ENCODE data around the gene MRPL53. TPM values are rescaled to one million over a fixed set of nuclear protein-coding genes. Genes with fewer than 3 reads are reported as not detected.
A peak's percentile ranks its signal among the peaks of the same experiment; 100 is the strongest.

MRPL53 gene
- total RNA-seq, 1 donor from 2014 or later: 37.7 TPM

DNA sequence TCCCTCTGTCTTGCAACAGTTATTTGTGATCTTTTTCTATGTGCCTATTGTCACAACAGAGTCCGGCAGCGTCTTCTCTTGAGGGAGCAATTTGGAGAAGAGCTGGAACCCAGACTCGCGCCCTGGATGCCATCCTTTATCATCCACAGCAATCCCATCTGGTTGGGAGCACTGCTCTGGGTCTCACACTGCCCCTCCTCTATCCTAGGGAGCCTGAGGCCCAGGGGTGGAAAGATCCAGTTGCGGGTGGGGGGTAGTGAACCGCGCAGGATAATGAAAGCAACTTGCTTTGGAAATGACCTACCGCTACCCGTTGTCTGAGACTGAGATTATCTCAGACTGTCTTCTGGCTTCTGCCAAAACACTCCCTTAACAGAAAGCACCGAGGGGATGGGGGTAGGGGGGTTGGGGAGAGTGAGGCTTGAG lies 13.5 kb downstream of the MRPL53 start:
- TF ChIP-seq, protein P1, sequence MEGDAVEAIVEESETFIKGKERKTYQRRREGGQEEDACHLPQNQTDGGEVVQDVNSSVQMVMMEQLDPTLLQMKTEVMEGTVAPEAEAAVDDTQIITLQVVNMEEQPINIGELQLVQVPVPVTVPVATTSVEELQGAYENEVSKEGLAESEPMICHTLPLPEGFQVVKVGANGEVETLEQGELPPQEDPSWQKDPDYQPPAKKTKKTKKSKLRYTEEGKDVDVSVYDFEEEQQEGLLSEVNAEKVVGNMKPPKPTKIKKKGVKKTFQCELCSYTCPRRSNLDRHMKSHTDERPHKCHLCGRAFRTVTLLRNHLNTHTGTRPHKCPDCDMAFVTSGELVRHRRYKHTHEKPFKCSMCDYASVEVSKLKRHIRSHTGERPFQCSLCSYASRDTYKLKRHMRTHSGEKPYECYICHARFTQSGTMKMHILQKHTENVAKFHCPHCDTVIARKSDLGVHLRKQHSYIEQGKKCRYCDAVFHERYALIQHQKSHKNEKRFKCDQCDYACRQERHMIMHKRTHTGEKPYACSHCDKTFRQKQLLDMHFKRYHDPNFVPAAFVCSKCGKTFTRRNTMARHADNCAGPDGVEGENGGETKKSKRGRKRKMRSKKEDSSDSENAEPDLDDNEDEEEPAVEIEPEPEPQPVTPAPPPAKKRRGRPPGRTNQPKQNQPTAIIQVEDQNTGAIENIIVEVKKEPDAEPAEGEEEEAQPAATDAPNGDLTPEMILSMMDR (IDR thresholded peaks at IDR 0.05): no peak
- Histone ChIP-seq H3K4me1 (peaks cover 8 to 31% of the 10 kb centered on the region in 2 donors), H3K36me3 (peaks cover 8 to 21% of the 10 kb centered on the region in 2 donors), H3K9me3 (no peaks in the 10 kb centered on the region), H3K27ac (peak overlapping the region; percentile 78 to 94), H3K4me3 (peak overlapping the region; percentile 72 to 78), H3K27me3 (no peaks in the 10 kb centered on the region)
- no peak for DNase-seq (ENCODE audit: low spot score in 2 of 2)
- intact Hi-C loops (cut with DNase I): loop anchor here (1.0 to 10.0 kb wide), 6 partner anchors 14 to 1904 kb away; partner anchors contain the start of genes AUP1, CCT7, HTRA2 and MRPL53

DNA sequence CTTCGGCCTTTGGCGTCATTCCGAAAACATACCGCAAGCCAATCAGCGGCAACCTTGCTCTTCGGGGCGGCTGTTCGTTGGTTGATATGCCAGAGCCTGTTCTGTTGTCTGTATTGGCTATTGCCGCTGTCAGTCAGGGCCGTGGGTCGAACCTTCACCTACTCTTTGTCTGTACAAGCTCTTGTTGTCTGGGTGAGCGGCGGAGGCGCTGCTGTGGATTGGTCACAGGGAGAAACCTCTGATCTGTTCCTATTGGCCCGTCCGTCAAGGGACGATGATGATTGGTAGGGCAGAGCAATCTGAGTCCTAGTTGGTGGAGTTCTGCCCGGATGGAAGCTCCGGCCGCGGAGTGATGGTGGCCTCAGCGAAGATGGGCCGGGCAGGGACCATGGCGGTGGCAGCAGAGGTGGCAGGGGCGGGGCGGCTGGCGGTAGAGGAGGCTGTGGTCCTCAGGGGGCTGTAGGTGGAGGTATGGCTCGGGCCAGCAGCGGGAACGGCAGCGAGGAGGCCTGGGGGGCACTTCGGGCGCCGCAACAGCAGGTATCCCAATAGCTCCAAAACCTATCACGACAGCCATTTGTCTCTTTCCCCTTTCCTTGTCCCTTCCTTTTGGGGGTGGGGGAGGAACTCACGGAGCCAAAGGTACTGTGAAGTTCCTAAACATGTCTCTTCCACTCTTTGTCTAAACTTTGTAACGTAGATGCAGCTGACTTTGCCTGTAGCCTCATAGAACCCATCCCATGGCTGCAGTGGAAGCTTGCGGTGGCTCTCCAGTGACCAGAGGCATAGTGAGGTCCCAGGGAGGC lies 14.1 kb downstream of the MRPL53 start, which contains the start of gene WBP1:
Gene WBP1 (plus strand): TSS at position 307 of the 806 bp plus-strand sequence. CDS start 165 bp downstream, at position 472.
- TF ChIP-seq, protein P1 (IDR thresholded peaks at IDR 0.05): no peak
- H3K27me3 ChIP-seq: no peaks in the 10 kb centered on the region
- H3K4me1 ChIP-seq: peaks cover 7 to 31% of the 10 kb centered on the region in 2 donors
- peak within 1 kb of the TSS; percentile 72 to 78 for H3K4me3 ChIP-seq
- DNase-seq (ENCODE audit: low spot score in 2 of 2): peak; percentile 100
- peak within 1 kb of the TSS; percentile 91 to 94 for H3K27ac ChIP-seq
- H3K36me3 ChIP-seq: peaks cover 8 to 21% of the 10 kb centered on the region in 2 donors
- intact Hi-C loops (cut with DNase I): loop anchor here (1.0 to 10.0 kb wide), 6 partner anchors 14 to 1904 kb away; partner anchors contain the start of genes AUP1, CCT7, HTRA2 and MRPL53
- H3K9me3 ChIP-seq: no peaks in the 10 kb centered on the region

DNA sequence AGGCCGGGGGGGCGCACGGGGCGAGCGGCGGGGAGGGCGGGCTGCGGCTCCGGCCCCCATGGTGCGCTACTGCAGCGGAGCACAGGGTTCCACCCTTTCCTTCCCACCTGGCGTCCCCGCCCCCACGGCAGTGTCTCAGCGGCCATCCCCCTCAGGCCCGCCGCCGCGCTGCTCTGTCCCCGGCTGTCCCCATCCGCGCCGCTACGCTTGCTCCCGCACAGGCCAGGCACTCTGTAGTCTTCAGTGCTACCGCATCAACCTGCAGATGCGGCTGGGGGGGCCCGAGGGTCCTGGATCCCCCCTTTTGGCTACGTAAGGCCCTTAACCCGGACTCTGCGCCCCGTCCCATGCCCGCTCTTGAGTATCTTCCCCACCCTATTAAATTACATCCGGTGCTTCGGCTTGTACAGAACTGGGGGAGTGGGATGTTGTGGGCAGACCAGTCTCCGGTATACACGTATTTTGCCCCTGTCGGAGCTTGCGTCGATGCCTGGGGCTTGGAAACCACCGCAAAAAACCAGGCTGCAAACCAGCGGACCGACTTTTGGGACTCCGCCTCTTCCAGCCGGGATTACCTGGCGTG lies 14.8 kb downstream of the MRPL53 start:
- Histone ChIP-seq H3K9me3 (no peaks in the 10 kb centered on the region), H3K4me1 (peaks cover 7 to 31% of the 10 kb centered on the region in 2 donors), H3K27me3 (no peaks in the 10 kb centered on the region), H3K4me3 (peak overlapping the region; percentile 67 to 68), H3K36me3 (peaks cover 5 to 14% of the 10 kb centered on the region in 2 donors), H3K27ac (peak overlapping the region; percentile 91 to 94)
- DNase-seq (ENCODE audit: low spot score in 2 of 2): peak in 1 of 2 donors; percentile 80
- intact Hi-C loops (cut with DNase I): loop anchor here (1.0 to 10.0 kb wide), 6 partner anchors 15 to 1903 kb away; partner anchors contain the start of genes AUP1, CCT7, HTRA2 and MRPL53
- TF ChIP-seq, protein P1 (IDR thresholded peaks at IDR 0.05): no peak

DNA sequence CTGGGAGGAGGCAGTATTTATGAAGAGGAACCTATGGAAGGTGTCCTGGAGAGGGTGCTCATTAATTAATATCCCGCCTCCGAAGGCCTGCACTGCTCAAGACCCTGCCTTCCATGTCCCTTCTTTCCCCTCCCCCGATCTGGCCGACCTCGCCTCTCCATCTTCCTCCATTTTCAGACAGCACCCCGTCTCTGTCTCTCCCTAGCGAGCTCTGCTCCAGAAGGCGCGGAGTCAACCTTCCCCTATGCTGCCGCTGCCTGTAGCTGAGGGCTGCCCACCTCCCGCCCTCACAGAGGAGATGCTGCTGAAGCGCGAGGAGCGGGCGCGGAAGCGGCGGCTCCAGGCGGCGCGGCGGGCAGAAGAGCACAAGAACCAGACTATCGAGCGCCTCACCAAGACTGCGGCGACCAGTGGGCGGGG lies 15.3 kb downstream of the MRPL53 start:
- Histone ChIP-seq H3K4me3 (peak overlapping the region; percentile 67 to 68), H3K27ac (peak overlapping the region; percentile 91 to 94), H3K27me3 (no peaks in the 10 kb centered on the region), H3K4me1 (peaks cover 7 to 31% of the 10 kb centered on the region in 2 donors), H3K9me3 (no peaks in the 10 kb centered on the region), H3K36me3 (peaks cover 0 to 9% of the 10 kb centered on the region in 2 donors)
- DNase-seq (ENCODE audit: low spot score in 2 of 2): no peak
- TF ChIP-seq, protein P1 (IDR thresholded peaks at IDR 0.05): no peak
- intact Hi-C loops (cut with DNase I): loop anchor here (5.0 to 10.0 kb wide), 3 partner anchors 630 to 1902 kb away; partner anchors contain the start of genes CCT7, PRADC1 and STAMBP

DNA sequence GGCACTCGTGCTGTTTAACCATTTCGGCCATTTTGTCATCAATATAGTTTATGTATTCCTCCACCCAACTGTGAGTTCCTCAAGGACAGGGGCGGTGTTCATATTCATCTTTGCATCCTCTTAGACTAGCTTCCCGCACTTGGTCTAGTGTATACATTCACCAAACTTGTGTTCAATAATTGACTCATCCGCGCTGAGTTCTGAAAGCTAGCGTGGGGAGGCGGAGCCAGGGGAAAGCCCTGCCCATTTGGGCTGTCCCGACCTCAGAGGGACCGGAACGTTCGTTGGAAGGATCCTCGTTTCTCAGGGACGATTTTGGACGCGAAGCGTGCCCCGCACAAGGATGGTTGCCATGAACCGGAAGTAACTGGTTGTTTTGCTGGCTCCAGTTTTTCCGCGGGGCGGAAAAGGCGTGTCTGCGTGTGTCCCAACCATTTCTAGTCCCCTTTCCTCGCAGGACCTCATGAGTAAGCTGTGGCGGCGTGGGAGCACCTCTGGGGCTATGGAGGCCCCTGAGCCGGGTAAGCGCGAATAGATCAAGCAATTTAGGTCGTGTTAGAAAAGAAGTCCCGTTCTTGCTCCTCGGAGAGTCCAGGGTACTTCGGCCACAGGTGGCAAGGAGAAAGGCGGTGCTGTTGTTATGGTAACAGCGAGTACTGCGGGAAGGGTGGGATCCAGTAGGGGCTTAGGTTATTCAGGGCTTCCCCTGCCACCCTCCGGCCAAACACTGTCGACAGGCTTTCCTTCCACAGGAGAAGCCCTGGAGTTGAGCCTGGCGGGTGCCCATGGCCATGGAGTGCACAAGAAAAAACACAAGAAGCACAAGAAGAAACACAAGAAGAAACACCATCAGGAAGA lies 17.6 kb downstream of the MRPL53 start, which contains the start of gene INO80B:
Gene INO80B (plus strand): TSS at position 434 of the 858 bp plus-strand sequence. CDS start 30 bp downstream, at position 464.
- Histone ChIP-seq H3K9me3 (no peaks in the 10 kb centered on the region), H3K27ac (peak within 1 kb of the TSS in 1 of 2 donors; percentile 78), H3K4me1 (peaks cover 7 to 31% of the 10 kb centered on the region in 2 donors), H3K36me3 (no peaks in the 10 kb centered on the region), H3K27me3 (no peaks in the 10 kb centered on the region), H3K4me3 (peak within 1 kb of the TSS; percentile 82 to 83)
- TF ChIP-seq, protein P1 (IDR thresholded peaks at IDR 0.05): no peak
- peak; percentile 85 to 98 for DNase-seq (ENCODE audit: low spot score in 2 of 2)
- intact Hi-C loops (cut with DNase I): loop anchor here (1.0 to 10.0 kb wide), 8 partner anchors 28 to 1900 kb away; partner anchors contain the start of genes C2orf81, CCT7, PCGF1 and PRADC1

Measured in ascending aorta (tissue), 2 donors.